ENCODE results near the gene CFAP20. TPM values are rescaled to one million over a fixed set of nuclear protein-coding genes. Genes with fewer than 3 reads are reported as not detected.

Gene CFAP20
- total RNA-seq, 1 experiment from 2014 or later, result 59.7 TPM

- H3K27ac ChIP-seq (ENCODE audit: low read depth, low read length), result no peak overlapping the region
- POLR2A ChIA-PET, result no interaction called here
- no peaks in the 10 kb centered on the region for H4K20me1 ChIP-seq (ENCODE audit: insufficient read depth)
- intact Hi-C loops (cut with micrococcal nuclease), result no loop called here
- no peak for DNase-seq (ENCODE audit: low read depth, low spot score)
- no peak for ATAC-seq
- no TSS peak for BruUV-seq (replicated peaks)
- H3K4me3 ChIP-seq (replicated peaks in 1 of 2; ENCODE audit: low read depth in 1 of 2, low read length in 2 of 2), result no peak overlapping the region
- no peak for TF ChIP-seq SIN3A (IDR thresholded peaks at IDR 0.05; ENCODE audit: low read depth)
- no peak for TF ChIP-seq POLR2AphosphoS5 (IDR thresholded peaks at IDR 0.05; ENCODE audit: low read depth, low read length)
- no peak for TF ChIP-seq CBX3 (IDR thresholded peaks at IDR 0.05; ENCODE audit: low read depth)
- no peak for TF ChIP-seq EZH2phosphoT487 (IDR thresholded peaks at IDR 0.05; ENCODE audit: borderline replicate concordance)
- no peak for TF ChIP-seq ELF1 (IDR thresholded peaks at IDR 0.05; ENCODE audit: borderline replicate concordance, low read depth)
- TF ChIP-seq CTCF (IDR thresholded peaks at IDR 0.05 in 2 of 3, conservative IDR thresholded peaks at IDR 0.05 in 1 of 3; ENCODE audit: borderline replicate concordance in 1 of 3, insufficient read depth in 1 of 3, low read depth in 2 of 3, low read length in 2 of 3), result no peak
- no peak for TF ChIP-seq EZH2 (IDR thresholded peaks at IDR 0.05)
- no peak for TF ChIP-seq TCF7L2 (IDR thresholded peaks at IDR 0.05; ENCODE audit: borderline replicate concordance, extremely low read depth, insufficient read depth, insufficient read length)
- TF ChIP-seq JUND (IDR thresholded peaks at IDR 0.05), result no peak
- no peak for TF ChIP-seq ZNF274 (IDR thresholded peaks at IDR 0.05; ENCODE audit: low read depth, low read length)
- TF ChIP-seq CEBPB (IDR thresholded peaks at IDR 0.05; ENCODE audit: low read depth), result no peak
- TF ChIP-seq SP1 (IDR thresholded peaks at IDR 0.05; ENCODE audit: low read depth), result no peak
- TF ChIP-seq POLR2A (IDR thresholded peaks at IDR 0.05; ENCODE audit: borderline replicate concordance, extremely low read depth, insufficient read depth, insufficient read length), result no peak
- TF ChIP-seq ATF3 (IDR thresholded peaks at IDR 0.05), result no peak
- H3K9me2 ChIP-seq (ENCODE audit: insufficient read depth), result no peaks in the 10 kb centered on the region
- peaks cover 0 to 4% of the 10 kb centered on the region in 2 experiments; a peak in 1 of 4 replicates for H3K4me1 ChIP-seq (ENCODE audit: control insufficient read depth in 1 of 2, insufficient read depth in 2 of 2, low read length in 2 of 2)
- H3K9ac ChIP-seq (ENCODE audit: low read length), result no peak overlapping the region
- CTCF ChIA-PET, result no interaction called here
- H3K36me3 ChIP-seq (ENCODE audit: control insufficient read depth in 1 of 2, insufficient read depth in 2 of 2, low read length in 2 of 2), result no peaks in the 10 kb centered on the region
- no peaks in the 10 kb centered on the region for H3K27me3 ChIP-seq (ENCODE audit: insufficient read depth, low read length)
- H3K9me3 ChIP-seq (ENCODE audit: control insufficient read depth in 1 of 2, insufficient read depth in 1 of 2, low read depth in 1 of 2, low read length in 2 of 2), result no peaks in the 10 kb centered on the region
- no peak overlapping the region for H3K4me2 ChIP-seq (ENCODE audit: low read length)
- RAD21 ChIA-PET (ENCODE audit: low non-redundant PET in 1 of 2, low total read pairs in 2 of 2, uncharacterized antibody in 2 of 2, unreplicated experiment in 2 of 2), result no interaction called here
- no peak overlapping the region for H2AFZ ChIP-seq (ENCODE audit: low read depth, low read length, poor library complexity, severe bottlenecking)
- no peaks in the 10 kb centered on the region for H3K79me2 ChIP-seq (ENCODE audit: insufficient read depth, low read length)
These were observed 41.8 kb downstream of the CFAP20 start for GRCh38 chr16:58087209-58087913.

Measured in HCT116 (cell line).